DOHH2 (cell line): Measurements from ENCODE around the gene RGS1.

ENCODE experiments used
- EZH2phosphoT487 ChIP-seq: fragments of 200-600 bp; sonication (generic); IDR thresholded peaks from 2 replicates; pipeline ENCODE4 v1.6.1; 2017; ENCODE audit warnings: borderline replicate concordance, mild to moderate bottlenecking, antibody characterized with exemption, low read length, moderate library complexity, mixed read lengths
- TF ChIP-seq, protein P1 (sequence below): fragments of 200-600 bp; sonication (generic); IDR thresholded peaks from one replicate; pipeline ENCODE4 v1.5.1; 2014; ENCODE audit warnings: antibody characterized with exemption, mild to moderate bottlenecking, low read depth, low read length; ENCODE audit not compliant: poor library complexity, severe bottlenecking

DNA sequence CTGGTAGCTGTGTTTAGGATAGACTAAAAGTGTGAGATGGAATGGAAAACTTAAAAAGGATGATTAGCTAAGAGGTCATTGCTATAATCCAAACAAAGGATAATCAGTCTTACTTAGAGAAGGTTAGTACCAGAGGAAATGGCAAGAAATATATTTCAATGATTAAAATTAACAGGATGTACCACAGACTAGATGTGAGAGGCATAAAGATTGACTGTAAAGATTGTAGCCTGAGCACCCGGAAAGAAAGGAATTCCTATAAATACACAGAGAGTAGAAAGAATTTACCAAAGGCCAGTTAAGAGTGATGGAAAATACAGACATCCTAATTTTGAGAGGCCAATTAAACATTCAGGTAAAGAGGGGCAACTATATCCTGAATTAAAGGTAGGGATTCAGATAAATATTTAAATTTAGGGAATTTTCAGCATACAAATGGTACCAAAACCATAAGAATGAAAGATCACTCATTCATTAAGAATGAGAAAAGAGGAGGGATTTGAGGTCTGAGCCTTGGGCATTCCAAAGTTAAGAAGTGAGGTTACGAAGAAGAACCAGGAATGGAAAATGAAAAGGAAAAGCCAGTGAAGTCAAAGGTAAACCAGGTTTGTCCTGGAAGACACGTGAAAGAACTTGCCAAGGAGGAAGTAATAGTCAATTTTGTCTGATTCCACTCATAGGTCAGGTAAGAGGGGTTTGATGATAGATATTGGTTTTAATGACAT lies 46.4 kb upstream of the RGS1 start:
- TF ChIP-seq, protein P1, sequence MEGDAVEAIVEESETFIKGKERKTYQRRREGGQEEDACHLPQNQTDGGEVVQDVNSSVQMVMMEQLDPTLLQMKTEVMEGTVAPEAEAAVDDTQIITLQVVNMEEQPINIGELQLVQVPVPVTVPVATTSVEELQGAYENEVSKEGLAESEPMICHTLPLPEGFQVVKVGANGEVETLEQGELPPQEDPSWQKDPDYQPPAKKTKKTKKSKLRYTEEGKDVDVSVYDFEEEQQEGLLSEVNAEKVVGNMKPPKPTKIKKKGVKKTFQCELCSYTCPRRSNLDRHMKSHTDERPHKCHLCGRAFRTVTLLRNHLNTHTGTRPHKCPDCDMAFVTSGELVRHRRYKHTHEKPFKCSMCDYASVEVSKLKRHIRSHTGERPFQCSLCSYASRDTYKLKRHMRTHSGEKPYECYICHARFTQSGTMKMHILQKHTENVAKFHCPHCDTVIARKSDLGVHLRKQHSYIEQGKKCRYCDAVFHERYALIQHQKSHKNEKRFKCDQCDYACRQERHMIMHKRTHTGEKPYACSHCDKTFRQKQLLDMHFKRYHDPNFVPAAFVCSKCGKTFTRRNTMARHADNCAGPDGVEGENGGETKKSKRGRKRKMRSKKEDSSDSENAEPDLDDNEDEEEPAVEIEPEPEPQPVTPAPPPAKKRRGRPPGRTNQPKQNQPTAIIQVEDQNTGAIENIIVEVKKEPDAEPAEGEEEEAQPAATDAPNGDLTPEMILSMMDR: no peak
- TF ChIP-seq EZH2phosphoT487: no peak
